HUES64 (cell line): ENCODE data around the gene FAM81A.
"Not testable (repeated sequence)": the region's sequence is repeated elsewhere in the genome, so short reads cannot be mapped to it uniquely, and the experiment has no call there.

Experiments
- H3K27ac ChIP-seq: 2 replicates; pipeline ENCODE4 v1.7.0; 2013; ENCODE audit warnings: low read depth, low read length, inconsistent platforms
- H3K27me3 ChIP-seq: 2 replicates; pipeline ENCODE4 v1.6.1; 2013; ENCODE audit warnings: mild to moderate bottlenecking, low read length; ENCODE audit not compliant: insufficient read depth
- H3K36me3 ChIP-seq: 2 replicates; pipeline ENCODE4 v1.6.1; 2013; ENCODE audit warnings: mild to moderate bottlenecking, low read length; ENCODE audit not compliant: insufficient read depth
- H3K4me1 ChIP-seq: 2 replicates; pipeline ENCODE4 v1.6.1; 2013; ENCODE audit warnings: mild to moderate bottlenecking, low read length, moderate library complexity; ENCODE audit not compliant: insufficient read depth
- H3K4me3 ChIP-seq: 2 replicates; pipeline ENCODE4 v1.5.1; 2013; ENCODE audit warnings: mild to moderate bottlenecking, low read length, moderate library complexity
- H3K9ac ChIP-seq: 2 replicates; pipeline ENCODE4 v1.6.1; 2013; ENCODE audit warnings: mild to moderate bottlenecking, low read depth, low read length
- H3K9me3 ChIP-seq: 2 replicates; pipeline ENCODE4 v1.6.1; 2013; ENCODE audit warnings: low read depth, low read length; ENCODE audit not compliant: insufficient read depth
- WGBS: fragments of 150-250, 120-280 bp; methylation state at CpG from one replicate; pipeline ENCODE4 v1.1.7; 2013; ENCODE audit warnings: missing lambda C conversion rate; 5-methylcytosine and 5-hydroxymethylcytosine counted together

FAM81A gene

GRCh38 chr15:59526466-59526865, 88.5 kb downstream of the FAM81A start:
- not testable (repeated sequence) for H3K4me3 ChIP-seq, H3K9me3 ChIP-seq, H3K27ac ChIP-seq, H3K9ac ChIP-seq, H3K27me3 ChIP-seq, H3K36me3 ChIP-seq, H3K4me1 ChIP-seq
- WGBS: 94% methylated on average over 6 of the region's 6 CpGs

- Histone ChIP-seq H3K4me1 (no peaks in the 10 kb centered on the region), H3K4me3 (no peak overlapping the region), H3K27ac (no peak overlapping the region), H3K36me3 (no peaks in the 10 kb centered on the region), H3K9me3 (no peaks in the 10 kb centered on the region), H3K27me3 (no peaks in the 10 kb centered on the region), H3K9ac (no peak overlapping the region)
- 87% methylated on average over 1 of the region's 1 CpG for WGBS
Measured at GRCh38 chr15:59528429-59528828, 90.4 kb downstream of the FAM81A start.

DNA sequence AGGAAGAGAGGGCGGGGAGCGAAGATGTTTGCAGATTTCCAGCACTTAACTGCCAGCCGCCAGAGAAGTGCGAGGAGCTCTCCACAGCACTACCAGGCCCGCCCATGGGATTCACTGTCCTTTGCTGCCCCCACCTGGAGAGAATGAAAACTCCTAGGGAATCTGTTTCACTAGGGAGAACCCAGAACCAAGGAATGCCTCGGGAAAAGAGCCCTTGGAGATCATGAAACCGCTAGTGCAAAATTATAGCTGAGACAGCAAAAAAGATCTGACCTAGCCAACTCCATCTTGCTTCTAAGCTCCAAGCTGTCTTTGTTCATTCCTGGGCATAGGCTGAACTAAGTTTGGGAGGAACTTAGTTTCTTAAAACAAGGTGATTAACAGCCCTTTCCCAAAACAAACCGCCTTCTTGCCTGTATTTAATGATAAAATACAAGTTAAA, 91.0 kb downstream of the FAM81A start:
- 7% methylated on average over 7 of the region's 8 CpGs for WGBS
- no peak overlapping the region for H3K4me3 ChIP-seq
- no peaks in the 10 kb centered on the region for H3K36me3 ChIP-seq
- no peak overlapping the region for H3K27ac ChIP-seq
- no peak overlapping the region for H3K9ac ChIP-seq
- H3K4me1 ChIP-seq: no peaks in the 10 kb centered on the region
- no peaks in the 10 kb centered on the region for H3K9me3 ChIP-seq
- H3K27me3 ChIP-seq: no peaks in the 10 kb centered on the region

DNA sequence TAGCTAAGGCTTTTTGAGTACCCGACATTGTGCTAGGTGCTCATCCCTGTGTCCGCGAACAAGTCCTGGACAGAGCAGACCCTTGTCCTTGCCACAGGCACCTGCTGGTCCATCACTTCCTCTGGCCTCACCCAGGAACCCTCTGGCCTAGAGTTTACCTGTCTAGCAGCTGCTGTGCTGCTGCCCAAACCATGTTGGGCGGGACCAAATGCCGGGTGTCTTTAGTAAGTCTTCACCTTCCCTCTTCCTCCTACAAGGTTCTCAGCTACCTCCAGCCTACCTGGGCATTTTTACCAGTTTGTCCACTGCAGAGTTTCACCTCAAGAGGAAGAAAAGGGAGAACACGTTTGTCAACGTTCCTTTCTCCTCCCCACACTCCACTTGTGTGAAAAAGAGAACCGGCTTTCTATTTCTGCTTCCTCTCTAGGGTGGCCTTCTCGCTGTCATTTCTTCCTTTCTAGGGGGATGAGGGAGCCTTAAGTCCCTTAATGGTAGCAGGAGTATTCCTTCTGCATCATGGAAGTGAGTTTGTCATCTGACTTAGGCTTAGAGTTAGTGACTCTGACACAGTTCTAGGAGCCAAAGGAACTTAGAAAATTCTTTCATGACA, 93.2 kb downstream of the FAM81A start:
- 91% methylated on average over 6 of the region's 9 CpGs for WGBS
- Histone ChIP-seq H3K27me3 (no peaks in the 10 kb centered on the region), H3K4me1 (no peaks in the 10 kb centered on the region), H3K36me3 (no peaks in the 10 kb centered on the region), H3K4me3 (no peak overlapping the region), H3K27ac (no peak overlapping the region), H3K9ac (no peak overlapping the region), H3K9me3 (no peaks in the 10 kb centered on the region)

DNA sequence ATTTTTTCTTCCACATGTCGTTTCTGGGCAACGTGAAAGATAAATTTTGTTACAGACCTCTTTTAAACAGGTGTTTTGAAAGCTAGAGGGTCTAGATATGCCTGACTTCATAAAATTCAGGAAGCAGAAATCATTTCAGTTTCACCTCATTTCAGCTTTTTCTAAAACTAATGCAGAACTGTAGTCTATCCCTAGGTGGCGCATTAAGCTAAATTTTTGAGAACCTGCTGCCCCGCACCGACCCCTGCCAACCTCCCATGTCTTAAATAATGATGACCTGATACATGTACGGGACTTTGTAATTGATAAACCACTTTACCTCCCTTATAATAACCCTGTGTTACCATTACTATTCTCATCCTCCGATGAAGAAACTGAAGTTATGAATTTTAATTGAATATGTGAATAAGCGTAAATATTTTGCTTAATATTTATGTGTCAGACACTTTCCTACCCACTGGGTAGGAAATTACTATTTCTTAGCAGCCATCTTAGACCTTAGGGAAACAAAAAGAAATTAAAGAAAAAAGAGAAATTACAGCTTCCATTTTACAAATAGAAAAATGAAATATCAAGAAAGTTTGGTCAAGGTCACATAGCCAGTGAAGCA, 94.9 kb downstream of the FAM81A start:
- 4% methylated on average over 6 of the region's 8 CpGs for WGBS
- Histone ChIP-seq H3K4me1 (no peaks in the 10 kb centered on the region), H3K27ac (no peak overlapping the region), H3K9me3 (no peaks in the 10 kb centered on the region), H3K9ac (no peak overlapping the region), H3K4me3 (no peak overlapping the region), H3K36me3 (no peaks in the 10 kb centered on the region), H3K27me3 (no peaks in the 10 kb centered on the region)

DNA sequence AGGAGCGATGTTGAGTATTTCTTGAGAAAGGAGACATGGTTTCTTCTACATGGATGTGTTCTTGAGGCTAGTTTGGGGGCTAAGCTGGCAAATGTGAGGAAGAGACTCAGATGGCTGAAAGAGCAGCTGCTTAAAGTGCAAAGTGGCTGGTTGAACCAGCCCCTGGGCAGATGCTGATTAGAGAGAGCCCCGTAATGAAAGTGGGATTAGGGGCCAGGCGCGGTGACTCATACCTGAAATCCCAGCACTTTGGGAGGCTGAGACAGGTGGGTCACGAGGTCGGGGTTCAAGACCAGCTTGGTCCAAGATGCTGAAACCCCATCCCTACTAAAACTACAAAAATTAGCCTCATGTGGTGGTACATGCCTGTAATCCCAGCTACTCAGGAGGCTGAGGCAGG, 98.6 kb downstream of the FAM81A start:
- H3K27me3 ChIP-seq: no peaks in the 10 kb centered on the region
- no peak overlapping the region for H3K27ac ChIP-seq
- WGBS: 92% methylated on average over 6 of the region's 6 CpGs
- no peaks in the 10 kb centered on the region for H3K9me3 ChIP-seq
- H3K4me3 ChIP-seq: no peak overlapping the region
- no peak overlapping the region for H3K9ac ChIP-seq
- no peaks in the 10 kb centered on the region for H3K4me1 ChIP-seq
- no peaks in the 10 kb centered on the region for H3K36me3 ChIP-seq

- no peaks in the 10 kb centered on the region for H3K9me3 ChIP-seq
- H3K9ac ChIP-seq: no peak overlapping the region
- no peaks in the 10 kb centered on the region for H3K36me3 ChIP-seq
- H3K4me1 ChIP-seq: no peaks in the 10 kb centered on the region
- H3K27me3 ChIP-seq: no peaks in the 10 kb centered on the region
- H3K27ac ChIP-seq: no peak overlapping the region
- WGBS: 63% methylated on average over 2 of the region's 2 CpGs
- H3K4me3 ChIP-seq: no peak overlapping the region
Measured at GRCh38 chr15:59537403-59537802, 99.4 kb downstream of the FAM81A start.

GRCh38 chr15:59538494-59538893, 100.5 kb downstream of the FAM81A start:
- Histone ChIP-seq H3K4me3 (no peak overlapping the region), H3K27me3 (peaks cover 5% of the 10 kb centered on the region; the same call in 1 of the 2 replicates), H3K36me3 (no peaks in the 10 kb centered on the region), H3K27ac (no peak overlapping the region), H3K9me3 (no peaks in the 10 kb centered on the region), H3K4me1 (no peaks in the 10 kb centered on the region), H3K9ac (no peak overlapping the region)
- 93% methylated on average over 3 of the region's 3 CpGs for WGBS

DNA sequence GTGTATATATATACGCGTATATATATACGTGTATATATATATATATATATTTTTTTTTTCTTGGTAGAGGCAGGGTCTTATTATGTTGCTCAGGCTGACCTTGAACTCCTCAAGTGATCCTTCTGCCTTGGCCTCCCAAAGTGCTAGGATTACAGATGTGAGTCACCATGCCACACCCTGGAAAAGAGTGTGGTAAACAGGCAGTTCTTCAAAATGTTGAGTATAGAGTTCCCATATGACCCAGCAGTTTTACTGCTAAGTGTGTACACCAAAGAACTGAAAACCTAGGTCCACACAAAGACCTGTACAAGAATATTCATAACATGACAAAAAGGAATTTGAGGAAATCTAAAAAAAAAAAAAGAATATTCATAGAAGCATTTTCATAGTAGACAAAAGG, 101.8 kb downstream of the FAM81A start:
- H3K27ac ChIP-seq: no peak overlapping the region
- no peak overlapping the region for H3K9ac ChIP-seq
- no CpG with 5 or more reads among the region's 3 CpGs for WGBS
- H3K27me3 ChIP-seq: peaks cover 16% of the 10 kb centered on the region
- H3K36me3 ChIP-seq: no peaks in the 10 kb centered on the region
- H3K4me1 ChIP-seq: no peaks in the 10 kb centered on the region
- no peaks in the 10 kb centered on the region for H3K9me3 ChIP-seq
- no peak overlapping the region for H3K4me3 ChIP-seq

GRCh38 chr15:59540654-59541053, 102.7 kb downstream of the FAM81A start:
- H3K27me3 ChIP-seq: peaks cover 20% of the 10 kb centered on the region
- H3K36me3 ChIP-seq: no peaks in the 10 kb centered on the region
- H3K4me1 ChIP-seq: no peaks in the 10 kb centered on the region
- H3K4me3 ChIP-seq: no peak overlapping the region
- no peak overlapping the region for H3K9ac ChIP-seq
- H3K9me3 ChIP-seq: no peaks in the 10 kb centered on the region
- H3K27ac ChIP-seq: no peak overlapping the region
- 85% methylated on average over 1 of the region's 3 CpGs for WGBS

DNA sequence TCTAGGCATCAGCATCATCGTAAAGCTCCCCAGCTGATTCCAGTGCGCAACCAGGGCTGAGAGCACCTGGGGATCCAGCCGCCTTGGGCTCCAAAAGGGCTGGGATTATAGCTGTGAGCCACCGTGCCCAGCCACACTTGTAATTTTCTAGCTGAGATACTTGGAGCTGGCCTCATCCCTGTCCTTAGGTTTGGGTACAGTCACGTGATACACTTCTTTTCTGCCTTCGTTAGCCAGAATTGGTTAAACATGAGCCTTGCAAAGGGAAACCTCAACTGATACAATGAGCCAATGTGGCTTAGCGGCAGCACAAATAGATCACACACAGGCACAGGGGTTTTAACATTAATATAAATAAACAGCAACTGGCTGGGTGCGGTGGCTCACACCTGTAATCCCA, 103.8 kb downstream of the FAM81A start:
- H3K27me3 ChIP-seq: peaks cover 31% of the 10 kb centered on the region
- H3K4me3 ChIP-seq: no peak overlapping the region
- no peaks in the 10 kb centered on the region for H3K36me3 ChIP-seq
- no peaks in the 10 kb centered on the region for H3K4me1 ChIP-seq
- no peak overlapping the region for H3K9ac ChIP-seq
- no peaks in the 10 kb centered on the region for H3K9me3 ChIP-seq
- WGBS: 86% methylated on average over 8 of the region's 8 CpGs
- no peak overlapping the region for H3K27ac ChIP-seq
